HTERT RPE-1 (cell line): ENCODE results near the gene VPS35L.
"Not testable (repeated sequence)": the region's sequence is repeated elsewhere in the genome, so short reads cannot be mapped to it uniquely, and the experiment has no call there.

Source experiments
- in situ Hi-C: fragments of 300-500 bp; cut with MboI; formaldehyde crosslinking; loops from 4 replicates; pipeline ENCODE4 v1.14.3; 2020; ENCODE audit warnings: low sequenced_read_pairs

VPS35L gene

GRCh38 chr16:19532601-19533000, 22.9 kb upstream of the VPS35L start:
- in situ Hi-C loops, result no loop called here

DNA sequence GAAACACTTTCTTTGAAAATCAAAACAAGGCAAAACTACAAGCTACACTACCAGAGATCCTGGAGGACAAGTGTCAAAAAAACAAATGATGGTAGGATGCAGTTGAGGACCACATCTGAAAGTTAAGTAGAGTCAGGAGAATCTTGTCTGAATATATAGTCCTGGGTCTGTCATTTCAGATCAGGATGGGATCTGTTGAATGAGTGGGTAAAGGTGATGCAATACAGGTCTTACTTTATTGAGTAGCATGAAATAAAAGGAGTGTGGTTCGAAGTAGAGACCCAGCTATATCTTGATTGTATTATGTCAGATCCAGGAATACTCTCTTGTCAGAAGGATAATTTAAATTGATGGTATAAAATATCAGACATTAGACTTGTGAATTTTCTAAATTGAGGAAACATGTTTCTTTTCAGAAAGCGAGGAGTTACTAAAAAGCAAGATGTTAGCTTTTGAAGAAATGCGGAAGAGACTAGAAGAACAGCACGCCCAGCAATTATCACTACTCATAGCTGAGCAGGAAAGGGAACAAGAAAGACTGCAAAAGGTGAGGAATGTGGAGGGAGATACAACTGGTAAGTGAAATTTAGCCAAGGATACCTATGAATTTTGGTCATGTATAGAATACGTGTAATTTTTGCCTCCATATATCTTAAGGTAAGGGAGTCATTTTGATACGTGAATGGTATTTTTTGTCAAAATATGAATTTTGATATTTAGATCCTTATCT, 15.1 kb upstream of the VPS35L start:
- in situ Hi-C loops, result no loop called here

- in situ Hi-C loops, result no loop called here
These were observed 13.2 kb upstream of the VPS35L start for GRCh38 chr16:19542138-19542821.

- in situ Hi-C loops, result not testable (repeated sequence)
These were observed 12.1 kb upstream of the VPS35L start for GRCh38 chr16:19543278-19543996.

DNA sequence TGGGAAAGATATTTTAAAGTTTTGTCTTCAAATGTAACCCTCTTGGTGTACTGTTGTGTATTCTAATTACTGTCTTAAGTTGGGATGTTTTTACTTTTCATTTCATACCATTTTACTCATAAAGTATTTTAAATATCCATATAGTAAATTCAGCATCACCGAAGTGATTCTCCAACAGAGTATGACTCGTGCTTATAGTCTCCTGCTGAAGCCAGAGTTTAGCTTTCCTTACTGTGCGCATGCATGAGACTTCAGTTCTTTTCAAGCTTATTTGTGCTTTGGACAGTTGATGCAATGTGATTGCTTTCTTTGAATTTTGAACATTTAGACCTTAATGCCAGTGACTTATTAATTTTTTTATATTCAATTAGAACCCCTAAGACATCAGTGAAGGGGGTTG, 7.4 kb upstream of the VPS35L start:
- in situ Hi-C loops, result no loop called here

DNA sequence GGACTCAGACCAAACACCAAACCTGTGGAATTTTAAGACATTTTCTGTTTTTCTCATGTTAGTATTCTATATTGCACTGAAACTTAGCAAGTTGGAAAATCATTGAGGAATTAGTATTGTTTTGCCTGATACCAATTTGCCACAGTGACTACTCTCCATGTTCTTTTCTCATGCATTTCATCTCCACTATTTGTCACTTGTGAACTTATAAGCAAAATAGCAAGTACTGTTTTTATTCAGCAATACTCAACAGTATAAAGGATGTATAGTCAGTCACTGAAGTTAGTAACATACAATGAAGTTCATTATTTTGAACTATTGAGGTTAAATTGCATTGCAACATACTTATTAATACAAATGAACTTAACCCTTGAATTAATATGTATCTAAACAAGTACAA, 5.8 kb upstream of the VPS35L start:
- in situ Hi-C loops, result no loop called here

- in situ Hi-C loops, result no loop called here
These were observed 652 bp downstream of the VPS35L start for GRCh38 chr16:19555938-19556771.

GRCh38 chr16:19559242-19559910, 3.9 kb downstream of the VPS35L start:
- in situ Hi-C loops, result no loop called here

DNA sequence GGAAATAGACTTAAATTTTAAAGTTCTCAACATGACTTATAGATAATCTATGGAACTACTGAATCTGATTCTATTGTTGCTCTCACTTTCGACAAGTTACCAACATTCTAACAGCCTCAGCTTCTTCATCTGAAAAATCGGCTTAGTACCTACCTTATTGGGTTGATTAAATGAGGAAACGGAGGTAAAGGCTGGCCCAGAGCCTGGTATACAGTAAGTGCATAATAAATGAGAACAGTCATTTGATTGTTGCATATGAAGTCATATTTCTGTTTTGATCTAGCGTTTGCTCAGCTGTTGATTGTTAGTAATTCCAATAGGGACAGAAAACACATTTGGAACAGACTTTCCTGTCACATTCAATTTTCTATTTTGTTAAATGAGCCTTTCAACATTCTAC, 4.6 kb downstream of the VPS35L start:
- in situ Hi-C loops, result no loop called here

GRCh38 chr16:19563377-19563776, 7.9 kb downstream of the VPS35L start:
- in situ Hi-C loops, result no loop called here

- in situ Hi-C loops, result no loop called here
These were observed 10.9 kb downstream of the VPS35L start for GRCh38 chr16:19566362-19566761.

DNA sequence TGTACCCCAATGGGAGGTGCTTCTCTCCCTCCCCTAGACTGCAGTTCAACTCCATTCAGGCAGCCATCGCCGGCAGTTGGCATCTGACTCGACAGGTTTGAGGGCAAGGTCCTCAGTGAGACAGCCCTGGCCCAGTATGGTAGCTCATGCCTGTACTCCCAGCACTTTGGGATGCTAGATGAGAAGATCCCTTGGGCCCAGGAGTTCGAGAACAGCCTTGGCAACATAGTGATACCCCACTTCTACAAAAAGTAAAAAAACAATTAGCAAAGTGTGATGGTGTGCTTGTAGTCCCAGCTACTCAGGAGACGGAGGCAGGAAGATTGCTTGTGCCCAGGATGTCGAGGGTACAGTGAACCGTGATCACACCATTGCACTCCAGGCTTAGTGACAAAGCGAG, 12.1 kb downstream of the VPS35L start:
- in situ Hi-C loops, result no loop called here

DNA sequence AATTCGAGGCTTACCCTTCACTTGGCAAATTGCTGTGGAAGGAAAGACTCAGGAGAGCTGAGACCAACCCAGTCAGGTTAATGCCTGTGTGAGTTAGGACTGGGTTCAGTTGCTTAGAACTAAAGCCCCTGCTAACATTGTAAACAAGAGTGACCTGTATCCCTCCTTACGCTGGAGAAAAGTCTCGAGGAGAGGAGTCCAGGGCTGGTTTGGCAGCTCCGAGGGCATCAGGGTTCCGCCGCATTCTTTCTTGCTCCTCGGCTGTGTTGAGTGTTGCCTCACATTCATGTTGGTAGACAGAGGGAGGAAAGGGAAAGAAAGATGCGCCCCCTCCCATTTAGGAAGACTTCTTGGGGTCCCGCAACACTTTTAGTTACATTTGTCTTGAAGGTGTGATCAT, 18.5 kb downstream of the VPS35L start:
- in situ Hi-C loops, result no loop called here

GRCh38 chr16:19574615-19575014, 19.1 kb downstream of the VPS35L start:
- in situ Hi-C loops, result no loop called here

- in situ Hi-C loops, result no loop called here
These were observed 23.0 kb downstream of the VPS35L start for GRCh38 chr16:19578378-19578971.

DNA sequence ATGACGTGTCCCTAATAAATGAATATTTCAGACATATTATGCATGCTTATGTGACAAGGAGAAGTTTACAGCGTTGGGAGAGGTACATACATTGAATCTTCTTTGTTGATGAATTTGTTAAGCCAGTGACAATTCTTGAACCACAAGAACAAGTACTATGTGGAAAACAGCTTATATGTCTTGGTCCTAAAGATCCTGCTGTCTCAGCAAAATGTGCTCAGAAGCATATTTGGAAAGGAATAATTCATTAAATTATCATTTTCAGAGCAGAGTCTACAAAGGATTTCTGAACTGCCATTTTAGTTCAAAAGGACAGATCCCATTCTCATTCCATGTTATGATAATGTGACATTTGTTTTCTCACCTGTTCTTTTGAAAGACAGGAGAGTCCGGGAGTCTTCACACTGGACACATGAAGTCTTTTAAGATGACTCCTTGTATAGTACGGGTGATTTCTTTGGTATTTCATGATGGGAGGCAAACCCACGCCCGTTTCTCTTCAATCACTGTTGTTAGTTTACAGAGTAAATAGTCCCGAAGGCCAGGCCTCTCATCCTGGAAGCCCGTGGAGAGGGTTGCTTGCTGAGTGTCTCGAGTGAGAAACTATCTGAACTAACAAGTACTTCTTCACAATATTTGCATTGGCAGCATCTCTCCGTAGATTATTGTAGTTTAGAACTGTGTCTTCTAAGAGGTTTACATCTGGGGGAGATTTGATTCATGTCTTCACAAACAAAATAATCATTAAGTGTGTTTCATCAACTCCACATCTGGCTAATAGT, 26.7 kb downstream of the VPS35L start:
- in situ Hi-C loops, result no loop called here

DNA sequence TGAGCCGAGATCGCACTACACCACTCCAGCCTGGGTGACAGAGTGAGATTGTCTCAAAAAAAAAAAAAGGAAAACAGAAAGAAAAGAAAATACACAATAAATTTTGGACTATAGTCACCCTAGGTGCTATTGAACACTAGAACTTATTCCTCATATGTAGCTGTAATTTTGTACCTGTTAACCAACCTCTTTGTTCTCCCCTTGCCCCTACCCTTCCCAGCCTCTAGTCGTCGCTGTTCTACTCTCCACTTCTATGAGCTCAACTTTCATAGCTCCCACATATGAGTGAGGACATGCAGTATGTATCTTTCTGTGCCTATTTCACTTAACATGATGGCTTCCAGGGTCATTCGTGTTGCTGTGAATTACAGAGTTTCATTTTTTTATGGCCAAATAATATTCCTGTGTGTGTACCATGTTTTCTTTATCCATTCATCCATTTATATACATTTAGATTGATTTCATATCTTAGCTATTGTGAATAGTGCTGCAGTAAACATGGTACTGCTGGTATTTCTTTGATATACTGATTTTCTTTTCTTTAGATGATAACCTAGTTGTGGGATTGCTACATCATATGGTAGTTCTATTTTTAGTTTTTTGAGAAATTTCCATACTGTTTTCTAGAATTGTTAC, 28.3 kb downstream of the VPS35L start:
- in situ Hi-C loops, result no loop called here

GRCh38 chr16:19588661-19589060, 33.2 kb downstream of the VPS35L start:
- in situ Hi-C loops, result no loop called here

DNA sequence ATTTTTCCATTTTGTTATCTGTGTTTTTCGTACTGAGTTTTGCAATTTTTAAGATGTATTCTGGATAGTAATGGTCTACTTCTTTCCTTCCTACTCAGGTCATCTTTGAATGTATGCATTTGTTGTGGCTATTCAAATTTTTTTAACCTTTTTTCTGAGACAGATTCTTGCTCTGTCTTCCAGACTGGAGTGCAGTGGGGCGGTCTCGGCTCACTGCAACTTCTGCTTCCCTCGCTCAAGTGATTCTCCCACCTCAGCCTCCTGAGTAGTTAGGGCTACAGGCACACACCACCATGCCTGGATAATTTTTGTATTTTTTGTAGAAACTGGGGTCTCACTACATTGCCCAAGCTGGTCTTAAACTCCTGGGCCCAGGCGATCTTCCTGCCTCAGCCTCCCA, 33.6 kb downstream of the VPS35L start:
- in situ Hi-C loops, result no loop called here
